PC-3 (cell line): Measurements from ENCODE around the gene RNF183. TPM values are rescaled to one million over a fixed set of nuclear protein-coding genes. Genes with fewer than 3 reads are reported as not detected.

ENCODE experiments used
- ATAC-seq: fragments of 200-7000 bp; cut with Tn5 transposase; 2 replicates; pipeline ENCODE4 v1.9.1; 2020; ENCODE audit warnings: mild to moderate bottlenecking, moderate library complexity
- BruUV-seq: library from RNA; stranded (reverse); fragments of 400-500 nt; replicated peaks from 2 replicates; lab custom pipeline; 2021; lab: Mats Ljungman, UMichigan
- CTCF ChIA-PET: fragments of 300-600 bp; sonication (Branson Sonifier 250); formaldehyde crosslinking; loops from one replicate; lab custom pipeline; 2022; ENCODE audit warnings: antibody characterized with exemption; lab: Charles Lee
- POLR2A ChIA-PET: fragments of 300-600 bp; sonication (Branson Sonifier 250); formaldehyde crosslinking; loops from one replicate; lab custom pipeline; 2022; ENCODE audit warnings: antibody characterized with exemption; ENCODE audit not compliant: unreplicated experiment; lab: Charles Lee
- DNase-seq: peaks from one replicate; pipeline ENCODE4 v3.0.0-alpha.2; 2015
- H2AFZ ChIP-seq: fragments of 300-600 bp; sonication (generic); 2 replicates; pipeline ENCODE4 v1.6.0; 2016; ENCODE audit warnings: antibody characterized with exemption, low read length
- H3F3A ChIP-seq: fragments of 300-600 bp; sonication (generic); one replicate; pipeline ENCODE4 v1.6.0; 2017; ENCODE audit warnings: antibody characterized with exemption, low read length, control low read depth, mild to moderate bottlenecking; ENCODE audit not compliant: unreplicated experiment
- H3K27ac ChIP-seq: fragments of 300-600 bp; sonication (generic); 2 replicates; pipeline ENCODE4 v1.5.1; 2016; ENCODE audit warnings: mild to moderate bottlenecking, low read length
- H3K27me3 ChIP-seq: fragments of 300-600 bp; sonication (generic); 2 replicates; pipeline ENCODE4 v1.6.1; 2016; ENCODE audit warnings: low read length, mixed read lengths
- H3K36me3 ChIP-seq: fragments of 300-600 bp; sonication (generic); 2 replicates; pipeline ENCODE4 v1.6.1; 2016; ENCODE audit warnings: low read depth, mixed run types, low read length, mixed read lengths
- H3K4me1 ChIP-seq: fragments of 300-600 bp; sonication (generic); 2 replicates; pipeline ENCODE4 v1.5.1; 2016; ENCODE audit warnings: low read length; ENCODE audit not compliant: insufficient read depth
- H3K4me2 ChIP-seq: fragments of 300-600 bp; sonication (generic); 2 replicates; pipeline ENCODE4 v1.6.0; 2016; ENCODE audit warnings: low read length
- H3K4me3 ChIP-seq: fragments of 300-600 bp; sonication (generic); 2 replicates; pipeline ENCODE4 v1.5.1; 2016; ENCODE audit warnings: mild to moderate bottlenecking, low read length, mixed read lengths
- H3K79me2 ChIP-seq: fragments of 300-600 bp; sonication (generic); 2 replicates; pipeline ENCODE4 v1.6.1; 2017; ENCODE audit warnings: low read length, mixed read lengths
- H3K9ac ChIP-seq: fragments of 300-600 bp; sonication (generic); 2 replicates; pipeline ENCODE4 v1.6.0; 2016; ENCODE audit warnings: mild to moderate bottlenecking, low read length
- H3K9me2 ChIP-seq: fragments of 300-600 bp; sonication (generic); replicated peaks from 2 replicates; pipeline ENCODE4 v1.6.1; 2016; ENCODE audit warnings: mixed run types, low read length, mixed read lengths
- H3K9me3 ChIP-seq: fragments of 300-600 bp; sonication (generic); 2 replicates; pipeline ENCODE4 v1.6.1; 2016; ENCODE audit warnings: low read length, mixed read lengths
- H4K20me1 ChIP-seq: fragments of 300-600 bp; sonication (generic); 2 replicates; pipeline ENCODE4 v1.6.1; 2016; ENCODE audit warnings: low read length, mixed read lengths
- EZH2 ChIP-seq: fragments of 300-600 bp; sonication (generic); IDR thresholded peaks from one replicate; pipeline ENCODE4 v1.6.1; 2017; ENCODE audit warnings: antibody characterized with exemption, mild to moderate bottlenecking, low read length; ENCODE audit not compliant: unreplicated experiment
- EZH2phosphoT487 ChIP-seq: fragments of 300-600 bp; sonication (generic); IDR thresholded peaks from 2 replicates; pipeline ENCODE4 v1.6.1; 2018; ENCODE audit warnings: mild to moderate bottlenecking, antibody characterized with exemption, low read length, borderline replicate concordance
- intact Hi-C: fragments of 100-400 bp; cut with micrococcal nuclease; formaldehyde crosslinking; loops from 2 replicates; pipeline ENCODE4 v1.9.0; 2023
- total RNA-seq: library from RNA; depleted of rRNA; stranded (reverse); fragments of >200 nt; gene quantifications from 2 replicates; pipeline ENCODE4 v1.2.3, GENCODE V29; 2014
- TF ChIP-seq, protein P1 (sequence below): fragments of 300-600 bp; sonication (generic); conservative IDR thresholded peaks from 2 replicates; pipeline ENCODE4 v1.5.1; 2017; ENCODE audit warnings: antibody characterized with exemption, low read depth, mild to moderate bottlenecking, low read length

Gene RNF183
- total RNA-seq, 1 experiment from 2014 or later, result not detected

GRCh38 chr9:113261917-113262671, 41.1 kb downstream of the RNF183 start:
- Histone ChIP-seq H3K9ac (no peak overlapping the region), H3K9me2 (no peaks in the 10 kb centered on the region), H2AFZ (no peak overlapping the region), H3K9me3 (no peaks in the 10 kb centered on the region), H3K4me2 (no peak overlapping the region), H3F3A (no peaks in the 10 kb centered on the region), H3K4me1 (no peaks in the 10 kb centered on the region), H3K79me2 (no peaks in the 10 kb centered on the region), H3K36me3 (no peaks in the 10 kb centered on the region), H3K27ac (no peak overlapping the region), H3K27me3 (no peaks in the 10 kb centered on the region), H3K4me3 (no peak overlapping the region), H4K20me1 (no peaks in the 10 kb centered on the region)
- BruUV-seq, result no TSS peak
- ChIA-PET POLR2A (no interaction called here), CTCF (no interaction called here)
- intact Hi-C loops, result no loop called here
- ATAC-seq (no peak), DNase-seq (no peak)
- no peak for TF ChIP-seq EZH2phosphoT487
- TF ChIP-seq, protein P1, sequence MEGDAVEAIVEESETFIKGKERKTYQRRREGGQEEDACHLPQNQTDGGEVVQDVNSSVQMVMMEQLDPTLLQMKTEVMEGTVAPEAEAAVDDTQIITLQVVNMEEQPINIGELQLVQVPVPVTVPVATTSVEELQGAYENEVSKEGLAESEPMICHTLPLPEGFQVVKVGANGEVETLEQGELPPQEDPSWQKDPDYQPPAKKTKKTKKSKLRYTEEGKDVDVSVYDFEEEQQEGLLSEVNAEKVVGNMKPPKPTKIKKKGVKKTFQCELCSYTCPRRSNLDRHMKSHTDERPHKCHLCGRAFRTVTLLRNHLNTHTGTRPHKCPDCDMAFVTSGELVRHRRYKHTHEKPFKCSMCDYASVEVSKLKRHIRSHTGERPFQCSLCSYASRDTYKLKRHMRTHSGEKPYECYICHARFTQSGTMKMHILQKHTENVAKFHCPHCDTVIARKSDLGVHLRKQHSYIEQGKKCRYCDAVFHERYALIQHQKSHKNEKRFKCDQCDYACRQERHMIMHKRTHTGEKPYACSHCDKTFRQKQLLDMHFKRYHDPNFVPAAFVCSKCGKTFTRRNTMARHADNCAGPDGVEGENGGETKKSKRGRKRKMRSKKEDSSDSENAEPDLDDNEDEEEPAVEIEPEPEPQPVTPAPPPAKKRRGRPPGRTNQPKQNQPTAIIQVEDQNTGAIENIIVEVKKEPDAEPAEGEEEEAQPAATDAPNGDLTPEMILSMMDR, result no peak
- no peak for TF ChIP-seq EZH2

GRCh38 chr9:113258282-113258681, 44.9 kb downstream of the RNF183 start:
- Histone ChIP-seq H3K4me2 (no peak overlapping the region), H3K36me3 (no peaks in the 10 kb centered on the region), H3K4me1 (no peaks in the 10 kb centered on the region), H3K4me3 (no peak overlapping the region), H3F3A (no peaks in the 10 kb centered on the region), H3K9me3 (no peaks in the 10 kb centered on the region), H3K27me3 (no peaks in the 10 kb centered on the region), H3K9me2 (no peaks in the 10 kb centered on the region), H4K20me1 (no peaks in the 10 kb centered on the region), H3K27ac (no peak overlapping the region), H3K79me2 (no peaks in the 10 kb centered on the region), H2AFZ (no peak overlapping the region), H3K9ac (no peak overlapping the region)
- ATAC-seq (no peak), DNase-seq (no peak)
- POLR2A ChIA-PET, result no interaction called here
- intact Hi-C loops, result no loop called here
- TF ChIP-seq, protein P1, result no peak
- TF ChIP-seq EZH2phosphoT487 (no peak), EZH2 (no peak)
- CTCF ChIA-PET, result interaction anchor here (0.6 kb wide), 1 partner anchor 37 kb away, joined by 6 read pairs; the partner anchor contains the start of genes FKBP15 and SLC31A1
- BruUV-seq, result no TSS peak

DNA sequence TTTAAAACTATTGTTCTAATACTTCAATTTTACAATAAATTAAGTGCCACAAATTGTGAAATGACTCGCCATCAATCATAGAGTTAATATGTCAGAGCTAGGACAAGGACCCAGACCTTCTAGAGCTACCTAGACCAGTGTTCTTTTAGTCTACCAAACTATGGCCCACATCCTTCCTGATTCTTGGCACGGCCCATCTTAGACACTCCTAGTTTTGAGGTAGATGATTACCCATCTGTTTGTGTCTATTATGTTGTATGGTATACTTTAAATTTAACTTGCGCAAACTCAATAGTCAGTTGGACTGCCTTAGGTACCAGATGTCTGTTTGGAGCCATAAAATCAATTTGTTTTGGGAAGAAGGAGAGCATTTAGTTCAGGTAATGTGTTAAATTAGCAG, 45.3 kb downstream of the RNF183 start:
- Histone ChIP-seq H3K9me3 (no peaks in the 10 kb centered on the region), H3K36me3 (no peaks in the 10 kb centered on the region), H3F3A (no peaks in the 10 kb centered on the region), H3K9me2 (no peaks in the 10 kb centered on the region), H3K27me3 (no peaks in the 10 kb centered on the region), H3K4me2 (no peak overlapping the region), H2AFZ (no peak overlapping the region), H4K20me1 (no peaks in the 10 kb centered on the region), H3K79me2 (no peaks in the 10 kb centered on the region), H3K4me1 (no peaks in the 10 kb centered on the region), H3K27ac (no peak overlapping the region), H3K9ac (no peak overlapping the region), H3K4me3 (no peak overlapping the region)
- POLR2A ChIA-PET, result no interaction called here
- ATAC-seq, result no peak
- TF ChIP-seq EZH2, result no peak
- no peak for TF ChIP-seq EZH2phosphoT487
- TF ChIP-seq, protein P1, result no peak
- CTCF ChIA-PET, result no interaction called here
- intact Hi-C loops, result no loop called here
- no peak for DNase-seq
- BruUV-seq, result no TSS peak
